HEK293 (cell line): ENCODE measurements around the gene SLC25A25.

ENCODE experiments used
- CTCF ChIP-seq: fragments of 450-650 bp; formaldehyde crosslinking; IDR thresholded peaks from 2 replicates; pipeline ENCODE4 v1.5.1; 2016; ENCODE audit warnings: missing biosample characterization, missing genetic modification characterization
- GFI1B ChIP-seq: fragments of 450-650 bp; formaldehyde crosslinking; IDR thresholded peaks from 2 replicates; pipeline ENCODE4 v1.5.1; 2016; ENCODE audit warnings: missing biosample characterization, missing genetic modification characterization
- OVOL3 ChIP-seq: fragments of 450-650 bp; formaldehyde crosslinking; IDR thresholded peaks from 2 replicates; pipeline ENCODE4 v1.5.1; 2016; ENCODE audit warnings: missing biosample characterization, missing genetic modification characterization
- TSHZ1 ChIP-seq: fragments of 450-650 bp; formaldehyde crosslinking; IDR thresholded peaks from 2 replicates; pipeline ENCODE4 v1.5.1; 2016; ENCODE audit warnings: missing biosample characterization, missing genetic modification characterization, borderline replicate concordance
- ZBTB26 ChIP-seq: fragments of 450-650 bp; formaldehyde crosslinking; optimal IDR thresholded peaks from 2 replicates; pipeline ENCODE3; 2016; ENCODE audit warnings: missing biosample characterization, mild to moderate bottlenecking, missing genetic modification characterization
- ZNF132 ChIP-seq: fragments of 450-650 bp; formaldehyde crosslinking; IDR thresholded peaks from 2 replicates; pipeline ENCODE4 v1.5.1; 2017; ENCODE audit warnings: missing biosample characterization, missing genetic modification characterization, borderline replicate concordance
- ZNF23 ChIP-seq: fragments of 450-650 bp; formaldehyde crosslinking; IDR thresholded peaks from 2 replicates; pipeline ENCODE4 v1.5.1; 2016; ENCODE audit warnings: missing biosample characterization, missing genetic modification characterization, borderline replicate concordance
- ZNF24 ChIP-seq: fragments of 450-650 bp; formaldehyde crosslinking; IDR thresholded peaks from 2 replicates; pipeline ENCODE4 v1.5.1; 2016; ENCODE audit warnings: missing biosample characterization, missing genetic modification characterization
- ZNF596 ChIP-seq: fragments of 450-650 bp; IDR thresholded peaks from 2 replicates; pipeline ENCODE4 v1.5.0; 2018; ENCODE audit warnings: missing biosample characterization, mild to moderate bottlenecking, missing genetic modification characterization, moderate library complexity
- ZNF639 ChIP-seq: fragments of 450-650 bp; formaldehyde crosslinking; IDR thresholded peaks from 2 replicates; pipeline ENCODE4 v1.5.1; 2016; ENCODE audit warnings: missing biosample characterization, missing genetic modification characterization

- TF ChIP-seq CTCF (tag by site-specific recombination) (no peak), ZNF639 (tag by site-specific recombination) (no peak), ZNF596 (tag by site-specific recombination) (no peak), OVOL3 (no peak), GFI1B (tag by site-specific recombination) (no peak), ZNF23 (tag by site-specific recombination) (no peak), ZNF24 (no peak), TSHZ1 (tag by site-specific recombination) (no peak), ZNF132 (tag by site-specific recombination) (no peak), ZBTB26 (no peak)
Measured at GRCh38 chr9:128096616-128097536, 28.8 kb downstream of the SLC25A25 start.
